ENCODE measurements around the gene AOPEP. TPM values are rescaled to one million over a fixed set of nuclear protein-coding genes. Genes with fewer than 3 reads are reported as not detected.

Gene AOPEP
- total RNA-seq, 1 donor from 2014 or later, result 24.8 TPM

GRCh38 chr9:94907264-94907936 is 180.9 kb downstream of the AOPEP start:
- H3K36me3 Mint-ChIP-seq (ENCODE audit: low read depth), result no peaks in the 10 kb centered on the region
- H3K27ac Mint-ChIP-seq (ENCODE audit: unreplicated experiment), result peak overlapping the region; percentile 77
- peaks cover 69% of the 10 kb centered on the region for H3K4me1 Mint-ChIP-seq
- DNase-seq (ENCODE audit: low read depth, low spot score), result no peak
- no peak for TF ChIP-seq CTCF (conservative IDR thresholded peaks at IDR 0.05)
- H3K27me3 Mint-ChIP-seq (ENCODE audit: low read depth), result no peaks in the 10 kb centered on the region
- H3K9me3 Mint-ChIP-seq, result no peaks in the 10 kb centered on the region
- H3K4me3 Mint-ChIP-seq, result peak overlapping the region; percentile 33

GRCh38 chr9:94908011-94908563 is 181.6 kb downstream of the AOPEP start:
- no peaks in the 10 kb centered on the region for H3K27me3 Mint-ChIP-seq (ENCODE audit: low read depth)
- H3K4me1 Mint-ChIP-seq, result peaks cover 74% of the 10 kb centered on the region
- TF ChIP-seq CTCF (conservative IDR thresholded peaks at IDR 0.05), result no peak
- H3K4me3 Mint-ChIP-seq, result no peak overlapping the region
- no peak overlapping the region for H3K27ac Mint-ChIP-seq (ENCODE audit: unreplicated experiment)
- H3K36me3 Mint-ChIP-seq (ENCODE audit: low read depth), result no peaks in the 10 kb centered on the region
- DNase-seq (ENCODE audit: low read depth, low spot score), result no peak
- H3K9me3 Mint-ChIP-seq, result no peaks in the 10 kb centered on the region

GRCh38 chr9:94908583-94909249 is 182.2 kb downstream of the AOPEP start:
- H3K4me1 Mint-ChIP-seq, result peaks cover 80% of the 10 kb centered on the region
- no peak for TF ChIP-seq CTCF (conservative IDR thresholded peaks at IDR 0.05)
- DNase-seq (ENCODE audit: low read depth, low spot score), result no peak
- H3K27ac Mint-ChIP-seq (ENCODE audit: unreplicated experiment), result no peak overlapping the region
- H3K36me3 Mint-ChIP-seq (ENCODE audit: low read depth), result no peaks in the 10 kb centered on the region
- no peaks in the 10 kb centered on the region for H3K27me3 Mint-ChIP-seq (ENCODE audit: low read depth)
- H3K4me3 Mint-ChIP-seq, result no peak overlapping the region
- H3K9me3 Mint-ChIP-seq, result no peaks in the 10 kb centered on the region

- Mint-ChIP-seq H3K9me3 (no peaks in the 10 kb centered on the region), H3K36me3 (ENCODE audit: low read depth) (no peaks in the 10 kb centered on the region), H3K27ac (ENCODE audit: unreplicated experiment) (no peak overlapping the region), H3K27me3 (ENCODE audit: low read depth) (no peaks in the 10 kb centered on the region), H3K4me1 (peaks cover 80% of the 10 kb centered on the region), H3K4me3 (no peak overlapping the region)
- no peak for TF ChIP-seq CTCF (conservative IDR thresholded peaks at IDR 0.05)
- no peak for DNase-seq (ENCODE audit: low read depth, low spot score)
These were observed 182.9 kb downstream of the AOPEP start for GRCh38 chr9:94909250-94909894.

GRCh38 chr9:94909965-94910730 is 183.6 kb downstream of the AOPEP start:
- Mint-ChIP-seq H3K4me1 (peaks cover 80% of the 10 kb centered on the region), H3K27me3 (ENCODE audit: low read depth) (no peaks in the 10 kb centered on the region), H3K9me3 (no peaks in the 10 kb centered on the region), H3K27ac (ENCODE audit: unreplicated experiment) (no peak overlapping the region), H3K4me3 (no peak overlapping the region), H3K36me3 (ENCODE audit: low read depth) (no peaks in the 10 kb centered on the region)
- DNase-seq (ENCODE audit: low read depth, low spot score), result no peak
- TF ChIP-seq CTCF (conservative IDR thresholded peaks at IDR 0.05), result no peak
